ENCODE results near the gene PM20D2.

The PM20D2 gene

DNA sequence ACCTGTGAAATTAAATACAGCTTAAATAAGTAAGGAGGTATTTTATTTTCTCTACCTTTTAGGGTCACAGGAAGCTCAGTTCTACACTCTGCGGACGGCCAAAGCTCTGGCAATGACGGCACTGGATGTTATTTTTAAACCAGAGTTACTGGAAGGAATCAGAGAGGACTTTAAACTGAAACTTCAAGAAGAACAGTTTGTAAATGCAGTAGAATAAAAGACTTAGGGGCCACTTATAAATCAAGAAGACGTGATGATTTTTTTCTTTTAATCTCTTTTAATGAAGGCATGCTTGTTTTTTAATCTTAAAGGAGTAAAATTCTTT, 16.2 kb downstream of the PM20D2 start (continued):
- TF ChIP-seq, protein P1, sequence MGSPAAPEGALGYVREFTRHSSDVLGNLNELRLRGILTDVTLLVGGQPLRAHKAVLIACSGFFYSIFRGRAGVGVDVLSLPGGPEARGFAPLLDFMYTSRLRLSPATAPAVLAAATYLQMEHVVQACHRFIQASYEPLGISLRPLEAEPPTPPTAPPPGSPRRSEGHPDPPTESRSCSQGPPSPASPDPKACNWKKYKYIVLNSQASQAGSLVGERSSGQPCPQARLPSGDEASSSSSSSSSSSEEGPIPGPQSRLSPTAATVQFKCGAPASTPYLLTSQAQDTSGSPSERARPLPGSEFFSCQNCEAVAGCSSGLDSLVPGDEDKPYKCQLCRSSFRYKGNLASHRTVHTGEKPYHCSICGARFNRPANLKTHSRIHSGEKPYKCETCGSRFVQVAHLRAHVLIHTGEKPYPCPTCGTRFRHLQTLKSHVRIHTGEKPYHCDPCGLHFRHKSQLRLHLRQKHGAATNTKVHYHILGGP (tag by site-specific recombination; IDR thresholded peaks at IDR 0.05): no peak
- TF ChIP-seq BCL11B (tag by site-specific recombination; IDR thresholded peaks at IDR 0.05; ENCODE audit: low read depth): no peak
- TF ChIP-seq MEIS1 (CRISPR knock-in tag; IDR thresholded peaks at IDR 0.05; ENCODE audit: borderline replicate concordance): no peak
- TF ChIP-seq IKZF3 (tag by site-specific recombination; IDR thresholded peaks at IDR 0.05): no peak
- TF ChIP-seq ZNF404 (tag by site-specific recombination; IDR thresholded peaks at IDR 0.05): no peak
- no peak for TF ChIP-seq ZNF248 (tag by site-specific recombination; IDR thresholded peaks at IDR 0.05)
- no peak for TF ChIP-seq ZSCAN16 (tag by site-specific recombination; IDR thresholded peaks at IDR 0.05)

DNA sequence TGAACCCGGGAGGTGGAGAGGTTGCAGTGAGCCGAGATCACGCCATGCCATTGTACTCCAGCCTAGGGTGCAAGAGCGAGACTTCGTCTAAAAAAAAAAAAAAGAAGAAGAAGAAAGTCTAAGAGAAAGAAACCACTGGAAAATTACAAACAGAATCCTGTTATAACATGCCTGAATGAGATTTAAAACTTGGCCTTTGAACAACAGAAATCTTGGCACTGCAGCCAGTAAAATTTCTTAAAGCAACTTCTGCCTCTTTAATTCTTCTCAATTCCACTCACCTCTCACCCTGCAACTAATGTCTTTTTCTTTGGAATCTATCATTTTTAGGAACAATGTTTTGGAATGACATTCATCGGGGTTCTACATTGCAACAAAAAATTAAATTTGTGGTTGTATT, 26.3 kb downstream of the PM20D2 start:
- Histone ChIP-seq H3K27ac (ENCODE audit: extremely low read depth, low read depth, low read length) (no peak overlapping the region), H3K4me1 (ENCODE audit: control insufficient read depth, insufficient read depth, low read length) (no peaks in the 10 kb centered on the region), H3K9me3 (ENCODE audit: control insufficient read depth, insufficient read depth, low read depth, low read length) (no peaks in the 10 kb centered on the region), H3K36me3 (ENCODE audit: control insufficient read depth in 2 of 2, insufficient read depth in 1 of 2, low read length in 2 of 2) (no peaks in the 10 kb centered on the region), H3K4me3 (ENCODE audit: low read depth, low read length) (no peak overlapping the region)
- TF ChIP-seq ZNF768 (tag by site-specific recombination; IDR thresholded peaks at IDR 0.05): no peak
- no peak for TF ChIP-seq ZNF629 (tag by site-specific recombination; IDR thresholded peaks at IDR 0.05)
- TF ChIP-seq, protein P1 (tag by site-specific recombination; IDR thresholded peaks at IDR 0.05): no peak
- no peak for TF ChIP-seq ZNF621 (tag by site-specific recombination; IDR thresholded peaks at IDR 0.05)
- TF ChIP-seq, protein P2, sequence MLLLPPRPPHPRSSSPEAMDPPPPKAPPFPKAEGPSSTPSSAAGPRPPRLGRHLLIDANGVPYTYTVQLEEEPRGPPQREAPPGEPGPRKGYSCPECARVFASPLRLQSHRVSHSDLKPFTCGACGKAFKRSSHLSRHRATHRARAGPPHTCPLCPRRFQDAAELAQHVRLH (tag by site-specific recombination; IDR thresholded peaks at IDR 0.05): no peak
- no peak for TF ChIP-seq REPIN1 (tag by site-specific recombination; IDR thresholded peaks at IDR 0.05; ENCODE audit: low read depth)
- no peak for TF ChIP-seq ZNF837 (tag by site-specific recombination; IDR thresholded peaks at IDR 0.05)
- TF ChIP-seq ZBTB8A (tag by site-specific recombination; IDR thresholded peaks at IDR 0.05): no peak
- no peak for TF ChIP-seq ZNF2 (tag by site-specific recombination; IDR thresholded peaks at IDR 0.05)
- no peak for TF ChIP-seq ZNF514 (tag by site-specific recombination; IDR thresholded peaks at IDR 0.05)
- no peak for TF ChIP-seq KLF7 (tag by site-specific recombination; IDR thresholded peaks at IDR 0.05; ENCODE audit: borderline replicate concordance)
- no peak for TF ChIP-seq FEZF1 (tag by site-specific recombination; IDR thresholded peaks at IDR 0.05)
- no peak for TF ChIP-seq ZNF548 (tag by site-specific recombination; IDR thresholded peaks at IDR 0.05)
- TF ChIP-seq, protein P3, sequence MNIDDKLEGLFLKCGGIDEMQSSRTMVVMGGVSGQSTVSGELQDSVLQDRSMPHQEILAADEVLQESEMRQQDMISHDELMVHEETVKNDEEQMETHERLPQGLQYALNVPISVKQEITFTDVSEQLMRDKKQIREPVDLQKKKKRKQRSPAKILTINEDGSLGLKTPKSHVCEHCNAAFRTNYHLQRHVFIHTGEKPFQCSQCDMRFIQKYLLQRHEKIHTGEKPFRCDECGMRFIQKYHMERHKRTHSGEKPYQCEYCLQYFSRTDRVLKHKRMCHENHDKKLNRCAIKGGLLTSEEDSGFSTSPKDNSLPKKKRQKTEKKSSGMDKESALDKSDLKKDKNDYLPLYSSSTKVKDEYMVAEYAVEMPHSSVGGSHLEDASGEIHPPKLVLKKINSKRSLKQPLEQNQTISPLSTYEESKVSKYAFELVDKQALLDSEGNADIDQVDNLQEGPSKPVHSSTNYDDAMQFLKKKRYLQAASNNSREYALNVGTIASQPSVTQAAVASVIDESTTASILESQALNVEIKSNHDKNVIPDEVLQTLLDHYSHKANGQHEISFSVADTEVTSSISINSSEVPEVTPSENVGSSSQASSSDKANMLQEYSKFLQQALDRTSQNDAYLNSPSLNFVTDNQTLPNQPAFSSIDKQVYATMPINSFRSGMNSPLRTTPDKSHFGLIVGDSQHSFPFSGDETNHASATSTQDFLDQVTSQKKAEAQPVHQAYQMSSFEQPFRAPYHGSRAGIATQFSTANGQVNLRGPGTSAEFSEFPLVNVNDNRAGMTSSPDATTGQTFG (tag by site-specific recombination; IDR thresholded peaks at IDR 0.05; ENCODE audit: borderline replicate concordance): no peak
- no peak for TF ChIP-seq PRDM1 (tag by site-specific recombination; IDR thresholded peaks at IDR 0.05)
- TF ChIP-seq ZNF175 (tag by site-specific recombination; IDR thresholded peaks at IDR 0.05): no peak
- TF ChIP-seq SALL2 (tag by site-specific recombination; IDR thresholded peaks at IDR 0.05; ENCODE audit: borderline replicate concordance): no peak
- ChIA-PET POLR2A (no interaction called here), CTCF (no interaction called here)
